GM10266 (cell line): Measurements from ENCODE around the gene BCAP29.
A peak's percentile ranks its signal among the peaks of the same experiment; 100 is the strongest.
"Not testable (repeated sequence)": the region's sequence is repeated elsewhere in the genome, so short reads cannot be mapped to it uniquely, and the experiment has no call there.

Source experiments
- DNase-seq: peaks from one replicate; pipeline ENCODE4 v3.0.0; 2012; ENCODE audit errors: extremely low spot score
- CTCF ChIP-seq: IDR thresholded peaks from 2 replicates; pipeline ENCODE4 v1.5.1; 2012; ENCODE audit warnings: mild to moderate bottlenecking, low read depth; ENCODE audit not compliant: control insufficient read depth, insufficient read depth; ENCODE audit errors: missing control alignments

BCAP29 gene

GRCh38 chr7:107579885-107580715, at the start of gene BCAP29:
Gene BCAP29 (plus strand): TSS chr7:107580246. CDS start chr7:107580773, 527 bp downstream.
- peak; percentile 86 for DNase-seq
- peak; percentile 27 for TF ChIP-seq CTCF

- TF ChIP-seq CTCF, result no peak
- no peak for DNase-seq
These were observed 49.3 kb upstream of the BCAP29 start for GRCh38 chr7:107530751-107531150.

DNA sequence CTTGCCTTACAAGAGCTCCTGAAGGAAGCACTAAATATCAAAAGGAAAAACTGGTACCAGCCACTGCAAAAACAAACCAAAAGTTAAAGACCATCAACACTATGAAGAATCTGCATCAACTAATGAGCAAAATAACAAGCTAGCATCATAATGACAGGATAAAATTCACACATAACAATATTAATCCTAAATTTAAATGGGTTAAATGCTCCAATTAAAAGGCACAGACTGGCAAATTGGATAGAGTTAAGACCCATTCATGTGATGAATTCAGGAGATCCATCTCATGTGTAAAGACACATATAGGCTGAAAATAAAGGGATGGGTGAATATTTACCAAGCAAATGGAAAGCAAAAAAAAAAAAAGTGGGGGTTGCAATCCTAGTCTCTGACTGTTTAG, 45.9 kb upstream of the BCAP29 start:
- no peak for DNase-seq
- no peak for TF ChIP-seq CTCF

DNA sequence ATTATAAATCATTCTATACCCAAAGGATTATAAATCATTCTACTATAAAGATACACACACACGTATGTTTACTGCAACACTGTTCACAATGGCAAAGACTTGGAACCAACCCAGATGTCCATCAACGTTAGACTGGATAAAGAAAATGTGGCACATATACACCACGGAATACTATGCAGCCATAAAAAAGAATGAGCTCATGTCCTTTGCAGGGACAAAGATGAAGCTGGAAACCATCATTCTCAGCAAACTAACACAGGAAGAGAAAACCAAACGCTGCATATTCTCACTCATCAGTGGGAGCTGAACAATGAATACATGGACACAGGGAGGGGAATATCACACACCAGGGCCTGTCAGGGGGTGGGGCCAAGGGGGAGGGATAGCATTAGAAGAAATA, 42.8 kb upstream of the BCAP29 start:
- not testable (repeated sequence) for DNase-seq

DNA sequence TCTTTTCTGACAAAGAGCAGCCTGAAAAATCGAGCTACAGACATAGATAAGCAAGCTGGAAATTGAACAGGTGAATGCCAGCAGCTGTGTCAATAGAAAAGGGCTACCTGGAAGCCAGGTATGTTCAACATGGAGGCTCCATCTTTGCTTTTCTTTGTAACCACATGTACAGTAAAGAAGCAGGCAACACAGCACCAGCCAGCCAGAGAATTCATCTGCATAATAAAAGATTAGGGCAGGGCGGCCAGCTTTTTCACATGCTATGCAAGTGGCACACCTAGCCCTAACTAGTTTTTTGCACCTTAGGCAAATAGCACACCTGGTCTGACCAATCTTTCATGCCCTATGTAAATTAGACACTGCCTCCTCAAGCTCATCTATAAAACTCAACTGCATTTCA, 42.0 kb upstream of the BCAP29 start:
- DNase-seq, result no peak
- TF ChIP-seq CTCF, result no peak

- no peak for DNase-seq
- no peak for TF ChIP-seq CTCF
These were observed 36.6 kb upstream of the BCAP29 start for GRCh38 chr7:107543338-107543993.

DNA sequence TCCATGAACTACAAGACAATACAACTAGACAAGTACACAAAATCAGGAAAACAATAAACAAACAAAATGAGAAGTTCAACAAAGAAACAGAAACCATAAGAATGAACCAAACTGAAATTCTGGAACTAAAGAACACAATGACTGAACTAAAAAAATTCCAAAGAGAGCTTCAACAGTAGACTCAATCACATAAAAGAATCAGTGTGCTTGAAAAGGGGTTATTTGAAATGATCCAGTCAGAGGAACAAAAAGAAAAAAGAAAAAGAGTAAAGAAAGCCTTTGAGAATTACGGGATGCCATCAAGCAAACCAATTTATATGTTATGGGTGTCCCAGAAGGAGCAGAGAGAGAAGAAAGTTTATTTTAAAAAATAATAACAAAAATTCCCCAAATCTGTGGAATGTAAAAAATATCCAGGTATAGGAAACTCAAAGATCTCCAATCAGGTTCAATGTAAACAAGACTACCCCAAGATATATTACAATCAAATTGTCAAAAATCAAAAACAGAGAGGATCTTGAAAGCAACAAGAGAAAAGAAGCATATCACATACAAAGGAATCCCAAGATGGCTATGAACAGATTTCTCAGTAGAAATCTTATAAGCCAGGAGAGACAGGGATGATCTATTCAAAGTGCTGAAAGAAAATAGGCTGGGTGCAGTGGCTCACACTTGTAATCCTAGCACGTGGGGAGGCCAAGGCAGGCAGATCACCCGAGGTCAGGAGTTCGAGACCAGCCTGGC, 35.0 kb upstream of the BCAP29 start:
- no peak for TF ChIP-seq CTCF
- no peak for DNase-seq
